ENCODE results near the gene ZNF91.
"Not testable (repeated sequence)": the region's sequence is repeated elsewhere in the genome, so short reads cannot be mapped to it uniquely, and the experiment has no call there.

The ZNF91 gene

GRCh38 chr19:23377276-23377675, 18.0 kb downstream of the ZNF91 start:
- Histone ChIP-seq H3K9me3 (ENCODE audit: control insufficient read depth in 2 of 2, low read length in 2 of 2) (no peaks in the 10 kb centered on the region), H3K27ac (ENCODE audit: low read length) (no peak overlapping the region), H3K4me3 (ENCODE audit: low read length in 2 of 2) (no peak overlapping the region), H3K36me3 (ENCODE audit: control insufficient read depth in 2 of 2, insufficient read depth in 2 of 2, low read length in 2 of 2) (peaks cover 0 to 8% of the 10 kb centered on the region in 2 donors), H3K4me1 (ENCODE audit: control insufficient read depth, insufficient read depth, low read length) (peaks cover 3% of the 10 kb centered on the region), H3K9ac (ENCODE audit: low read length in 2 of 2) (no peak overlapping the region), H3K27me3 (ENCODE audit: control insufficient read depth in 1 of 2, insufficient read depth in 2 of 2, low read length in 2 of 2) (no peaks in the 10 kb centered on the region)

GRCh38 chr19:23366437-23366836, 28.8 kb downstream of the ZNF91 start:
- H3K9ac ChIP-seq (ENCODE audit: low read length in 2 of 2), result no peak overlapping the region
- H3K27ac ChIP-seq (ENCODE audit: low read length), result no peak overlapping the region
- H3K36me3 ChIP-seq (ENCODE audit: control insufficient read depth in 2 of 2, insufficient read depth in 2 of 2, low read length in 2 of 2), result peaks cover 19 to 30% of the 10 kb centered on the region in 2 donors
- H3K27me3 ChIP-seq (ENCODE audit: control insufficient read depth in 1 of 2, insufficient read depth in 2 of 2, low read length in 2 of 2), result no peaks in the 10 kb centered on the region
- H3K9me3 ChIP-seq (ENCODE audit: control insufficient read depth in 2 of 2, low read length in 2 of 2), result peaks cover 3 to 24% of the 10 kb centered on the region in 2 donors
- no peak overlapping the region for H3K4me3 ChIP-seq (ENCODE audit: low read length in 2 of 2)
- no peaks in the 10 kb centered on the region for H3K4me1 ChIP-seq (ENCODE audit: control insufficient read depth, insufficient read depth, low read length)

GRCh38 chr19:23366031-23366430, 29.2 kb downstream of the ZNF91 start:
- not testable (repeated sequence) for H3K27me3 ChIP-seq (ENCODE audit: control insufficient read depth in 1 of 2, insufficient read depth in 2 of 2, low read length in 2 of 2); H3K4me1 ChIP-seq (ENCODE audit: control insufficient read depth, insufficient read depth, low read length); H3K9ac ChIP-seq (ENCODE audit: low read length in 2 of 2); H3K4me3 ChIP-seq (ENCODE audit: low read length in 2 of 2); H3K27ac ChIP-seq (ENCODE audit: low read length)
- H3K9me3 ChIP-seq (ENCODE audit: control insufficient read depth in 2 of 2, low read length in 2 of 2), result peaks cover 3 to 24% of the 10 kb centered on the region in 2 donors
- H3K36me3 ChIP-seq (ENCODE audit: control insufficient read depth in 2 of 2, insufficient read depth in 2 of 2, low read length in 2 of 2), result peaks cover 19 to 30% of the 10 kb centered on the region in 2 donors

- Histone ChIP-seq H3K4me3 (ENCODE audit: low read length in 2 of 2) (no peak overlapping the region), H3K4me1 (ENCODE audit: control insufficient read depth, insufficient read depth, low read length) (no peaks in the 10 kb centered on the region), H3K27ac (ENCODE audit: low read length) (no peak overlapping the region), H3K9me3 (ENCODE audit: control insufficient read depth in 2 of 2, low read length in 2 of 2) (peaks cover 3 to 24% of the 10 kb centered on the region in 2 donors), H3K36me3 (ENCODE audit: control insufficient read depth in 2 of 2, insufficient read depth in 2 of 2, low read length in 2 of 2) (peaks cover 13 to 27% of the 10 kb centered on the region in 2 donors), H3K27me3 (ENCODE audit: control insufficient read depth in 1 of 2, insufficient read depth in 2 of 2, low read length in 2 of 2) (no peaks in the 10 kb centered on the region), H3K9ac (ENCODE audit: low read length in 2 of 2) (no peak overlapping the region)
Observed at GRCh38 chr19:23365222-23365621, 30.0 kb downstream of the ZNF91 start.

- peaks cover 12 to 26% of the 10 kb centered on the region in 2 donors for H3K36me3 ChIP-seq (ENCODE audit: control insufficient read depth in 2 of 2, insufficient read depth in 2 of 2, low read length in 2 of 2)
- H3K27me3 ChIP-seq (ENCODE audit: control insufficient read depth in 1 of 2, insufficient read depth in 2 of 2, low read length in 2 of 2); H3K4me1 ChIP-seq (ENCODE audit: control insufficient read depth, insufficient read depth, low read length); H3K27ac ChIP-seq (ENCODE audit: low read length); H3K9ac ChIP-seq (ENCODE audit: low read length in 2 of 2): not testable (repeated sequence)
- peaks cover 3 to 27% of the 10 kb centered on the region in 2 donors for H3K9me3 ChIP-seq (ENCODE audit: control insufficient read depth in 2 of 2, low read length in 2 of 2)
- peak overlapping the region in 1 of 2 donors; percentile 35 for H3K4me3 ChIP-seq (ENCODE audit: low read length in 2 of 2)
Observed at GRCh38 chr19:23361843-23362242, 33.4 kb downstream of the ZNF91 start.

- Histone ChIP-seq H3K4me1 (ENCODE audit: control insufficient read depth, insufficient read depth, low read length) (no peaks in the 10 kb centered on the region), H3K9me3 (ENCODE audit: control insufficient read depth in 2 of 2, low read length in 2 of 2) (peaks cover 10 to 24% of the 10 kb centered on the region in 2 donors), H3K4me3 (ENCODE audit: low read length in 2 of 2) (no peak overlapping the region), H3K27ac (ENCODE audit: low read length) (no peak overlapping the region), H3K36me3 (ENCODE audit: control insufficient read depth in 2 of 2, insufficient read depth in 2 of 2, low read length in 2 of 2) (peaks cover 6 to 7% of the 10 kb centered on the region in 2 donors), H3K27me3 (ENCODE audit: control insufficient read depth in 1 of 2, insufficient read depth in 2 of 2, low read length in 2 of 2) (no peaks in the 10 kb centered on the region), H3K9ac (ENCODE audit: low read length in 2 of 2) (no peak overlapping the region)
Observed at GRCh38 chr19:23351806-23352205, 43.5 kb downstream of the ZNF91 start.

GRCh38 chr19:23346696-23347095, 48.6 kb downstream of the ZNF91 start:
- Histone ChIP-seq H3K9me3 (ENCODE audit: control insufficient read depth in 2 of 2, low read length in 2 of 2) (peaks cover 9 to 14% of the 10 kb centered on the region in 2 donors), H3K9ac (ENCODE audit: low read length in 2 of 2) (no peak overlapping the region), H3K4me3 (ENCODE audit: low read length in 2 of 2) (no peak overlapping the region), H3K4me1 (ENCODE audit: control insufficient read depth, insufficient read depth, low read length) (no peaks in the 10 kb centered on the region), H3K27me3 (ENCODE audit: control insufficient read depth in 1 of 2, insufficient read depth in 2 of 2, low read length in 2 of 2) (no peaks in the 10 kb centered on the region), H3K36me3 (ENCODE audit: control insufficient read depth in 2 of 2, insufficient read depth in 2 of 2, low read length in 2 of 2) (peaks cover 7 to 18% of the 10 kb centered on the region in 2 donors), H3K27ac (ENCODE audit: low read length) (no peak overlapping the region)

- Histone ChIP-seq H3K36me3 (ENCODE audit: control insufficient read depth in 2 of 2, insufficient read depth in 2 of 2, low read length in 2 of 2) (peaks cover 5 to 18% of the 10 kb centered on the region in 2 donors), H3K9me3 (ENCODE audit: control insufficient read depth in 2 of 2, low read length in 2 of 2) (peaks cover 9 to 12% of the 10 kb centered on the region in 2 donors), H3K4me3 (ENCODE audit: low read length in 2 of 2) (no peak overlapping the region), H3K27ac (ENCODE audit: low read length) (no peak overlapping the region), H3K9ac (ENCODE audit: low read length in 2 of 2) (no peak overlapping the region), H3K27me3 (ENCODE audit: control insufficient read depth in 1 of 2, insufficient read depth in 2 of 2, low read length in 2 of 2) (no peaks in the 10 kb centered on the region), H3K4me1 (ENCODE audit: control insufficient read depth, insufficient read depth, low read length) (no peaks in the 10 kb centered on the region)
Observed at GRCh38 chr19:23345838-23346237, 49.4 kb downstream of the ZNF91 start.

- Histone ChIP-seq H3K27me3 (ENCODE audit: control insufficient read depth in 1 of 2, insufficient read depth in 2 of 2, low read length in 2 of 2) (no peaks in the 10 kb centered on the region), H3K9me3 (ENCODE audit: control insufficient read depth in 2 of 2, low read length in 2 of 2) (peaks cover under 1 to 4% of the 10 kb centered on the region in 2 donors), H3K4me3 (ENCODE audit: low read length in 2 of 2) (no peak overlapping the region), H3K27ac (ENCODE audit: low read length) (no peak overlapping the region), H3K4me1 (ENCODE audit: control insufficient read depth, insufficient read depth, low read length) (no peaks in the 10 kb centered on the region), H3K36me3 (ENCODE audit: control insufficient read depth in 2 of 2, insufficient read depth in 2 of 2, low read length in 2 of 2) (peaks cover 0 to 12% of the 10 kb centered on the region in 2 donors), H3K9ac (ENCODE audit: low read length in 2 of 2) (no peak overlapping the region)
Observed at GRCh38 chr19:23343434-23344010, 51.7 kb downstream of the ZNF91 start.

- peaks cover 0 to 3% of the 10 kb centered on the region in 2 donors for H3K9me3 ChIP-seq (ENCODE audit: control insufficient read depth in 2 of 2, low read length in 2 of 2)
Observed at GRCh38 chr19:23328211-23328610, 67.1 kb downstream of the ZNF91 start.

GRCh38 chr19:23321953-23322549, 73.2 kb downstream of the ZNF91 start:
- H3K9ac ChIP-seq (ENCODE audit: low read length in 2 of 2), result no peak overlapping the region
- H3K36me3 ChIP-seq (ENCODE audit: control insufficient read depth in 2 of 2, insufficient read depth in 2 of 2, low read length in 2 of 2), result peaks cover 0 to 3% of the 10 kb centered on the region in 2 donors
- no peaks in the 10 kb centered on the region for H3K9me3 ChIP-seq (ENCODE audit: control insufficient read depth in 2 of 2, low read length in 2 of 2)
- no peak overlapping the region for H3K4me3 ChIP-seq (ENCODE audit: low read length in 2 of 2)
- H3K27me3 ChIP-seq (ENCODE audit: control insufficient read depth in 1 of 2, insufficient read depth in 2 of 2, low read length in 2 of 2), result no peaks in the 10 kb centered on the region
- no peaks in the 10 kb centered on the region for H3K4me1 ChIP-seq (ENCODE audit: control insufficient read depth, insufficient read depth, low read length)
- H3K27ac ChIP-seq (ENCODE audit: low read length), result no peak overlapping the region

More at GRCh38 chr19:23328211-23328610, 67.1 kb downstream of the ZNF91 start:
- H3K4me1 ChIP-seq (ENCODE audit: control insufficient read depth, insufficient read depth, low read length), result no peaks in the 10 kb centered on the region
- no peak overlapping the region for H3K27ac ChIP-seq (ENCODE audit: low read length)
- H3K9ac ChIP-seq (ENCODE audit: low read length in 2 of 2), result no peak overlapping the region
- H3K36me3 ChIP-seq (ENCODE audit: control insufficient read depth in 2 of 2, insufficient read depth in 2 of 2, low read length in 2 of 2), result peaks cover 3 to 7% of the 10 kb centered on the region in 2 donors
- no peak overlapping the region for H3K4me3 ChIP-seq (ENCODE audit: low read length in 2 of 2)
- H3K27me3 ChIP-seq (ENCODE audit: control insufficient read depth in 1 of 2, insufficient read depth in 2 of 2, low read length in 2 of 2), result no peaks in the 10 kb centered on the region
